HFF-Myc (cell line): ENCODE measurements around the gene KHDC3L.

Experiments
- DNase-seq: peaks from one replicate; pipeline ENCODE4 v3.0.0-alpha.2; 2011; ENCODE audit warnings: low read depth; ENCODE audit errors: extremely low read depth
- H3K4me3 ChIP-seq: replicated peaks from 2 replicates; pipeline ENCODE4 v1.5.1; 2011; ENCODE audit warnings: low read depth, mild to moderate bottlenecking, control low read depth, low read length
- CTCF ChIP-seq: IDR thresholded peaks from 2 replicates; pipeline ENCODE4 v1.5.1; 2012; ENCODE audit warnings: mild to moderate bottlenecking, low read depth, low read length, control low read depth; ENCODE audit errors: missing control alignments

KHDC3L gene

GRCh38 chr6:73394577-73395354, 32.3 kb downstream of the KHDC3L start, which contains the start of gene DDX43:
TSS of gene DDX43 (plus strand) at chr6:73394828. CDS start at chr6:73394906, 78 bp downstream.
- no peak for DNase-seq
- H3K4me3 ChIP-seq: no peak within 1 kb of the TSS
- TF ChIP-seq CTCF: no peak

- DNase-seq: no peak
- no peak for TF ChIP-seq CTCF
- no peak overlapping the region for H3K4me3 ChIP-seq
These were observed 33.4 kb downstream of the KHDC3L start for GRCh38 chr6:73395875-73396274.

GRCh38 chr6:73400656-73401055, 38.2 kb downstream of the KHDC3L start:
- no peak for TF ChIP-seq CTCF
- no peak overlapping the region for H3K4me3 ChIP-seq
- no peak for DNase-seq

- H3K4me3 ChIP-seq: no peak overlapping the region
- no peak for DNase-seq
- no peak for TF ChIP-seq CTCF
These were observed 46.9 kb downstream of the KHDC3L start for GRCh38 chr6:73409395-73409794.

- H3K4me3 ChIP-seq: no peak overlapping the region
- TF ChIP-seq CTCF: no peak
- DNase-seq: no peak
These were observed 50.6 kb downstream of the KHDC3L start for GRCh38 chr6:73413102-73413501.
